ENCODE results near the gene MDFIC.

MDFIC gene

GRCh38 chr7:115044224-115044623 lies 122.3 kb downstream of the MDFIC start:
- no peak for DNase-seq

GRCh38 chr7:115047958-115048720 lies 126.2 kb downstream of the MDFIC start:
- DNase-seq: no peak

GRCh38 chr7:115052706-115053105 lies 130.8 kb downstream of the MDFIC start:
- DNase-seq: no peak

GRCh38 chr7:115054478-115055065 lies 132.7 kb downstream of the MDFIC start:
- no peak for DNase-seq

GRCh38 chr7:115056019-115056418 lies 134.1 kb downstream of the MDFIC start:
- DNase-seq: no peak

GRCh38 chr7:115058726-115059125 lies 136.8 kb downstream of the MDFIC start:
- no peak for DNase-seq

- no peak for DNase-seq
These were observed 137.4 kb downstream of the MDFIC start for GRCh38 chr7:115059321-115059720.

- DNase-seq: no peak
These were observed 138.4 kb downstream of the MDFIC start for GRCh38 chr7:115060095-115060870.

GRCh38 chr7:115066050-115066449 lies 144.2 kb downstream of the MDFIC start:
- no peak for DNase-seq

GRCh38 chr7:115066634-115067033 lies 144.7 kb downstream of the MDFIC start:
- no peak for DNase-seq

- DNase-seq: no peak
These were observed 146.3 kb downstream of the MDFIC start for GRCh38 chr7:115068220-115068619.

All from activated CD4-positive, alpha-beta T cell treated with anti-CD3 and anti-CD28 coated beads, Interleukin-2, amount 50 U/mL, for 48 hours (primary cell).